NCI-H2081 treated with DMSO at 0.1 percent for 48 hours (cell line): Measurements from ENCODE around the gene MUC4.
"Not testable (repeated sequence)": the region's sequence is repeated elsewhere in the genome, so short reads cannot be mapped to it uniquely, and the experiment has no call there.

ENCODE experiments used
- DNase-seq: peaks from one replicate; lab custom pipeline; 2025; lab: John Stamatoyannopoulos, UW

Gene MUC4

DNA sequence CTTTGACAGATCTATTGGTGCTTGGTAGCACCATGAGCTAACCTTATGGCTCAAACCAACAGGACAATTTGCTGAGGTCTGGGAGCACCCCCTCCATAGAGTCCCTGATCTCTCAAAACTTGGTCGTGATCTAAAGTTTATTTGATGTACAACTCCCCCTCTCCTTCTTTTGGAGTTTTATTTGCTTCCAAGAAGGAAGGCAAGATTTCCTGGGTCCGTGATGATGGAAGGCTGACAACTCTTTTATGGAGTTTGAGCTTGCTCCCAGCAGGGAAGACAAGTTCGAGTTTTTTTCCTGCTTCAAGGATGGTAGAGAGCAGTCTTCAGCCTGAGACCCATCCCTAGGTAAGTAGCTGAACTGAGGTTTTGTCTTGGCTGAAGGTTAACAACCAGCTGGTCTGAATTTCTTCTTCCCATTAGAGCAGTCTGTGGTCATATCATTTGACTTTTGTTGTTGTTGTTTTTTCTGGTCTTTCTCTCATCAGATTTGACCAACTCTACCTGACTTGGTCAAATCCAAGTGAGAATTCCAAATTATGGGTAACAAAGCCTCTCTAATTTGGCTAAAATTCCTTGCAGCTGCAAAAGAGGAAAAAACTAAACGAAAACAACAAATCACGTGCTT lies 93.8 kb downstream of the MUC4 start:
- DNase-seq: no peak

DNA sequence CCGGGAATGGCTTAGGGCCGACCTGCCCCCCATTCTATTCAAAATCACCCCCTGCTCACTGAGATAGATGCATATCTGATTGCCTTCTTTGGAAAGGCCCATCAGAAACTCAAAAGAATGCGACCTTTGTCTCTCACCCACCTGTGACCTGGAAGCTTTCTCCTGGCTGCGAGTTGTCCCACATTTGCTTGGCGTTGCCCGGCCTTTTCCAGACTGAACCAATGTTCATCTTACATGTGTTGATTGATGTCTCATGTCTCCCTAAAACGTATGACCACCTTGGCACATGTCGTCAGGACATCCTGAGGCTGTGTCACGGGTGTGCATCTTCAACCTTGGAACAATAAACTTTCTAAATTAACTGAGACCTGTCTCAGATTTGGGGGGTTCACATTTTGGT lies 94.3 kb downstream of the MUC4 start:
- no peak for DNase-seq

DNA sequence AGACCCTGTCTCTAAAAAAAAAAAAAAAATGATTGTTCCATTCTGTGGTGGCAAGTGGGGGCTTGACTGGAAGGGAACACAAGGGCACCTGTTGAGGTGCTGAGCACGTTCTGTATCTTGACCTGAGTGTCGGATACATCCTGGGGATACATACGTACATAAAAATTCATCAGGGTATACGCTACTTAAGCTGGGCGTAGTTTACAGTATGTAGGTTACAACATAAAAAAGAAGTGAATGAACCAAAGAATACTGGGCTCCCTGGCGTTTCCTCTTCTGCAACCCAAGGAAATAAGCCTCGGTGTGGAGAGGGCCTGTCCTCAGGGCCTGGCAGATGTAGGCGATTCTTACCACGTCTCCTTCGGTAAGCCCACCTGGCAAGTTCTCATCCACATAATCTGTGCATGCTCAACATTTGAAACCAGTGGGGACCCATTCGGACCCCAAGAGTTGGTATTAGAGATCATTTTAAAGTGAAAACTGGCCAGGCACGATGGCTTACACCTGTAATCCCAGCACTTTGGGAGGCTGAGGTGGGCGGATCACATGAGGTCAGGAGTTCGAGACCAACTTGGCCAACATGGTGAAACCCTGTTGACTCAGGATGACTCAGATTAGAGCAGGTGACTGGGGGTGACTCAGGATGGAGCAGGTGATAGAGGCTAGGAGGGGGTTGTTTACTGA lies 96.0 kb downstream of the MUC4 start:
- DNase-seq: no peak

DNA sequence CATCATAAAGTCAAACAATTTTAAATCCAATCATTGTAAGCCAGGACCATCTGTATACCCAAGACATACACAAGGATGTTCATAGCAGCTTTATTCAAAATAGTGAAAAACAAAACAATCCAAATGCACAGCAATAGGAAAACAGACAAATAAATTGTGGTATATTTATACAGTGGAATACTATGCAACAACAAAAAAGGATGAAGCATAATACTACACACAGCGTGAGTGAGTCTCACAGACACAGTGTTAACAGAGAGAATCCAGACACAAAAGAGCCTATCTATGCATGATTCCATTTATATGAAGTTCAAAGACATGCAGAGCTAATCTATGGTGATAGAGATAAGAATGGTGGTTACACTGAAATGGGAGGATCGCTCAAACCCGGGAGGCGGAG lies 96.6 kb downstream of the MUC4 start:
- no peak for DNase-seq

DNA sequence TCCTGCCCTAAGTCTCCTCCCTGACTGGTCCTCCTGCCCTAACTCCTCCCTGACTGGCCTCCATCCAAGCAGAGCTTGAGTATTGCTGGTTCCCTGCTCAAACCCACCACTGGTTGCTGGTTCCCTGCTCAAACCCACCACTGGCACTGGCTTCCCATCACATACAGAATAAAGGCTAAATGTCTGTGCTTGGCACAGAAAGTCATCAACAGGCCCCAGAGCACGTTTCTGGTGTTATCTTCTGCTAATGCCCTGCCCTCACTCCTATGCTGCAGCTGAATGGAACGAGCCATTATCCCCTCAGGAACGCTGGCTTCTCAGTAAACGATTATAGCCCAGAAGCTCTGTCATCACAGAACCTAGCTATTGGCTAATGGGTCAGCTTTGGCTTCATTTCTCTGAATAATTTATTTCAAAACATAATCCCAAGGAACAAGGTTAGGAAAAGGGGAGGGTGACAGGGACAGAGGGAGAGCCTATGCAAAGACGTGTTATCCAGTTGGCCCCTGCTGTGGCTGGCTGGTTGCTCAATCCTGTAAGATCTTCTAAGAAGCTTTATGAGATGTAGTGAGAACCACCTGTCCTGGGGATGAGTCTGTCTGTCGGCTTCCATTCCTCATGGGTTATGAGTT lies 97.2 kb downstream of the MUC4 start:
- no peak for DNase-seq

DNA sequence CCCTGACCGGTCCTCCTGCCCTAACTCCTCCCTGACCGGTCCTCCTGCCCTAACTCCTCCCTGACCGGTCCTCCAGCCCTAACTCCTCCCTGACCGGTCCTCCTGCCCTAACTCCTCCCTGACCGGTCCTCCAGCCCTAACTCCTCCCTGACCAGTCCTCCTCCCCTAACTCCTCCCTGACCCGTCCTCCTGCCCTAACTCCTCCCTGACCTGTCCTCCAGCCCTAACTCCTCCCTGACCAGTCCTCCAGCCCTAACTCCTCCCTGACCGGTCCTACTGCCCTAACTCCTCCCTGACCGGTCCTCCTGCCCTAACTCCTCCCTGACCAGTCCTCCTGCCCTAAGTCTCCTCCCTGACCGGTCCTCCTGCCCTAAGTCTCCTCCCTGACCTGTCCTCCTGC lies 98.6 kb downstream of the MUC4 start:
- not testable (repeated sequence) for DNase-seq

DNA sequence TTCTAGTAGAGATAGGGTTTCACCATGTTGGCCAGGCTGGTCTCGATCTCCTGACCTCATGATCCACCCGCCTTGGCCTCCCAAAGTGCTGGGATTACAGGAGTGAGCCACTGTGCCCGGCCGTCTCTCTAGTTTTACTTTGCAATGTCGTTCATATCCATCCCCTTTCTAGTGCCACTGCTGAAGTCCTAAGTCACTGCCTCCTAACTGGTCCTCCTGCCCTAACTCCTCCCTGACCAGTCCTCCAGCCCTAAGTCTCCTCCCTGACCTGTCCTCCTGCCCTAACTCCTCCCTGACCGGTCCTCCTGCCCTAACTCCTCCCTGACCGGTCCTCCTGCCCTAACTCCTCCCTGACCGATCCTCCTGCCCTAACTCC lies 99.2 kb downstream of the MUC4 start:
- DNase-seq: not testable (repeated sequence)

DNA sequence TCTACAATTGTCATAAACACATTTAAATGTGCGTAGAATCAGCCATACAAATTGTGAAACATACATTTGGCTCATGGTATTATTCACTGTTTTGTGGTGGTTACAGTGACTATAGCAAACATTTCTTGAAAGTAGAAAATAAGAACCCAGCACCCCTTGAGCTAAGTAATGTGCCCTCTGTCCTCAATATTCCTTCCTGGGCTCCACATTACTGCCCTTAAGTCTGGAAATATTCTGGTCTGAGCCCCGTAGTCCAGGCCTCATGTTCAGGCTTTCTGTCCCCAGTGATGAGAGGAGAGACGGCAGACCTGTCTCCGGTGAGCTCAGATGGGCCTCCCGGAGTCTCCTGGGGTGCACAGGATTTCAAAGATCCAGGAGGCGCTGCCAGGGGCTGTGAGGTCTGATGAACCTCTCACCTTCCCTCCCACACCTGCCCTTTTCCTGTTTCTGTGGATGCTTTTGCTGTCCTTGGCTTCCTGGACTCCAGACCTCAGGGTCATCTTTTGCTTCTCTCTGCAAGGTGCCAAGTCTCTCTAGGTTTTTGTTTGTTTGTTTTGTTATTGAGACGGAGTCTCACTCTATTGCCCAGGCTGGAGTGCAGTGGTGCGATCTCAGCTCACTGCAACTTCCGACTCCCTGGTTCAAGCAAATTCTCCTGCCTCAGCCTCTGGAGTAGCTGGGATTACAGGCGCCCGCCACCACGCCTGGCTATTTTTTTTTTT lies 99.8 kb downstream of the MUC4 start:
- DNase-seq: no peak

DNA sequence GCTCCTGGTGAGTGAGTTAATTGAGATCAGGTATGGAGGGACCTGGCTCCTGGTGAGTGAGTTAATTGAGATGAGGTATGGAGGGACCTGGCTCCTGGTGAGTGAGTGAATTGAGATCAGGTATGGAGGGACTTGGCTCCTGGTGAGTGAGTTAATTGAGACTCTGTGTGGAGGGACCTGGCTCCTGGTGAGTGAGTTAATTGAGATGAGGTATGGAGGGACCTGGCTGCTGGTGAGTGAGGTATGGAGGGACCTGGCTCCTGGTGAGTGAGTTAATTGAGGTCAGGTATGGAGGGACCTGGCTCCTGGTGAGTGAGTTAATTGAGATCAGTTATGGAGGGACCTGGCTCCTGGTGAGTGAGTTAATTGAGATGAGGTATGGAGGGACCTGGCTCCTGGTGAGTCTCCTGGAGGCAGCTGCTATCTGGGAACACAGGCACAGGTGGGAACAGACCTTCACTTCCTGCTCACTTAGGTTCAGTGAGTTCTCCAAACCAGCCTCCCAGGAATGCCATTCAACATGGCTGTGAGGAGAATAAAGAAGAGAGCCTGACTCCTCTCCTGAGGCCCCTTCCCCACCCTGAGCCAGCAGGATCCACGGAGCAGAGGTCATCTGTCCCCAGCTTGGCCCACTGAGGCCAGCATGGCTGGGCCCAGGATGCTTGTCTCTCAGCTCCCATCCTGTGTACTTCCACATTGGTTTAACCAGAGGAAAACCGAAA lies 100.5 kb downstream of the MUC4 start:
- DNase-seq: not testable (repeated sequence)

DNA sequence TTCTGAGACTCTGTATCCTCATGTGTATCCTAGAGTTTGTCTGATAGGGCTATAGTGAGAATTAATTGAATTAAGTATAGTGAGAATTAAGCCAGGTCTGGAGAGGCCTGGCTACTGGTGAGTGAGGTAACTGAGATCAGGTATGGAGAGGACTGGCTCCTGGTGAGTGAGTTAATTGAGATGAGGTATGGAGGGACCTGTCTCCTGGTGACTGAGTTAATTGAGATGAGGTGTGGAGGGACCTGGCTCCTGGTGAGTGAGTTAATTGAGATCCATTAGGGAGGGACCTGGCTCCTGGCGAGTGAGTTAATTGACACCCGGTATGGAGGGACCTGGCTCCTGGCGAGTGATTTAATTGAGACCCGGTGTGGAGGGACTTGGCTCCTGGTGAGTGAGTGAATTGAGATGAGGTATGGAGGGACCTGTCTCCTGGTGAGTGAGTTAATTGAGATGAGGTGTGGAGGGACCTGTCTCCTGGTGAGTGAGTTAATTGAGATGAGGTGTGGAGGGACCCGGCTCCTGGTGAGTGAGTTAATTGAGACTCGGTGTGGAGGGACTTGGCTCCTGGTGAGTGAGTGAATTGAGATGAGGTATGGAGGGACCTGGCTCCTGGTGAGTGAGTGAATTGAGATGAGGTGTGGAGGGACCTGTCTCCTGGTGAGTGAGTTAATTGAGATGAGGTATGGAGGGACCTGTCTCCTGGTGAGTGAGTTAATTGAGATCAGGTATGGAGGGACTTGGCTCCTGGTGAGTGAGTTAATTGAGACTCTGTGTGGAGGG lies 101.4 kb downstream of the MUC4 start:
- not testable (repeated sequence) for DNase-seq

DNA sequence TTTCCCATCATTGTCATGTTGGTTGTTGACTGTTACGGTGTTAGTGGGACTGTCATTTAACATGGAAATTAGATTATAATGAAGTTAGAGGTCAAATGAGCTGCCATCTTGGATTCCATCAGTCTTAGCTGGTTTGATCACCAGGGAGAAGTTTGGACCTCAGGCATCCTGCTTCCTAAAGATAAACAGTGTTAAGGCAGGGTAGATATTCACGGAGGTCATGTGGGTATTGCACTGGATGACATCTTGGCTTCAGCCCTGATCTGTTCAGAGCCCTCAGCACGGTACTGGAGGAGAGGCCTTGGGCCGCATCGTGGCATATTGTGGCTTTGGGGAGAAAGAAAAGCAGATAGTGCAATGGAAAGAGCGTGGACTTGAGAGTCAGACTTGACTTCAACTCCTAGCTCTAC lies 102.0 kb downstream of the MUC4 start:
- DNase-seq: no peak

DNA sequence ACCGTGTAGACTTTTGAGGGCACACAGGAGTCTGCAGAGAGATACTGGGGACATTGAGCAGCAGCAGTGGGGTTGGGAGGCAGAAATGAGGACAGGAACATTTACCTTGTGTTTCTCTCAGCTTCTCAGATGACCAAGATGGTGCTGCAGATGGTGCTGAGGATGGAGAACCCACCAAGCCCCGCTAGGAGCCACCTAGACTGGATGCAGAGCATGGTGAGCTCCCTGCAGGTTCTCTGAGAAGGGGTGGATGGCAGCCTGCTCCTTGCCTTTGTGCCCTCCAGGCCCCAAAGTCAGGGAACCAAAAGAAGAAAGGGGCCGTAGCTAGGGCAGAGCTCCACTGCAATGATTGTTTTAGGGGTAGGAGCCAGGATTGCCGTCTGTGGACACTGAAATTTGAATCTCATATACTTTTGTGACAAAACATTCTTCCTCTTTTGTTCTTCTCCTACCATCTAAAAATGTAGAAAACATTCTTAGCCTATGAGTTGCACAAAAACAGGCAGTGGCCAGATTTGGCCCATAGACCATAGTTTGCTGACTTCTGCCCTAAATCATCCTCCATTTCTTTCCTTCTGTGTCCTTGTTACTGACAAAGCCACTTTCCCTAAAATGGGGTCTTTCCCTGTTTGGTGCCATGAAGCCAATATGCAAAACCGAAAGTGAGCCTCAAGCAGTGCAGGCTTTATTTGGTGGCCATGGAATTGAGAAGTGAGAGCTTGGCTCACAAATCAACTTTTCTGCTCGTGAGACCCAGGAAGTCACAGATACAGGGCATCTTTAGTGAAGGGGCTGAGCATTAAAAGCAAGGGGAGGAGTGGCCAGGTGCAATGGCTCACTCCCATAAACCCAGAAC lies 102.9 kb downstream of the MUC4 start:
- DNase-seq: no peak

DNA sequence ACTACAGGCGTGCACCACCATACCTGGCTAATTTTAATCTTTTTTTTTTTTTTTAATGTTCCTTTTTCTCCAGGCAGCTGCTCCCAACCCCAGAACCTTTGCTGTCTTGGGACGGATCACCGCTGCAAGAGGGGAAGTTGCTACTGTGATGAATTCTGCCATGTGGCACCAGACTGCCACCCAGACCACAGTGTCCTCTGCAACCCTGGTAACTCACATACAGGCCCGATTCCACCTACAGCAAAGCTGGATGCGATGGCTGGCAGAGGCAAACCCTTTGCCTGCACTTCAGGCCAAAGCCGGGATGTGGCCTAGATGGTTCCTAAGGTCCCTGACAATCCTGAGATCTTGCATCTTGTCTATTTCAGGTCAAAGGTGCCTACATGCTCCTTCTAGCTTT lies 103.7 kb downstream of the MUC4 start:
- DNase-seq: no peak

DNA sequence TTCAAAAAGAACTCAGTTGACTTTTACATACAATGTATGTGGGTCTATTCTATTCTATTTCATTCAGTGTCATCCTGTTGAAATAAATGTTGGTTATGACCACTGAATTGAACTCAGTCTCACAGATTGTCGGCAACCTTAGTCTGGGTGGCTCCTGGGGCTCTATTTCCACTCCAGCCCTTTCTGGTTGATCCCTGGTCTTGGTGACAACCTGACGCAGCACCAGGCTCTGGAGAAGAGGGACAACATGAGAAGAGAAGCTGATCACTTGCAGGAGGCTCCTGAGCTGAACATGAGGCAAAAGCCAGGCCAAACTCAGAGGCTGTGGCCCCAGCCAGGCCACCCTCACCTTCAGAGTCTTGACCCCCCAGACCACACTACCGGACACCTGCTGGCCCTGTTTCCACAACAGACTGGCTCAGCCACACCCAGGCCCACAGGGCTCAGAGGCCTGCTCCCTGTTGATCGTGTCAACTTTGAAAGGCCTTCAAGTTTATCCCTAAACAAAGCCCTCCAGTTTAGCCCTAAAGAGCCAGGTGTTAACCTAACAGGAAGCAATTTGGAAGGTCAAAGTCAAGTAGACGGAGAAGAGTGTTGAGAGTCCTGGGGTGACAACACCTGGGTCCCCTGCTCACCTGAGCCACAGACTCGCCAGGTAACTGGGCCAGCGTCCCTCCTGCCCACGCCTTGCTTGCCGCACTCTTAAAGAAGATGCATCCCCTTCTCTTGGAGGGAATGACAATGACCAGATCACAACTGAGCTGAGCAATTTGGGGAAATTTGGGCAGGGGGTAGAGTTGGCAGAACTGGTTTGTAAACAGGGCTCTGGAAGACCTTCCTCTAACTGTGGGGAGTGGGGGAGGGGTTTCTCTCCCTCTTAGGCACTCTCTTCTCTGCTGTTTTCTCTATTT lies 106.4 kb downstream of the MUC4 start:
- no peak for DNase-seq

DNA sequence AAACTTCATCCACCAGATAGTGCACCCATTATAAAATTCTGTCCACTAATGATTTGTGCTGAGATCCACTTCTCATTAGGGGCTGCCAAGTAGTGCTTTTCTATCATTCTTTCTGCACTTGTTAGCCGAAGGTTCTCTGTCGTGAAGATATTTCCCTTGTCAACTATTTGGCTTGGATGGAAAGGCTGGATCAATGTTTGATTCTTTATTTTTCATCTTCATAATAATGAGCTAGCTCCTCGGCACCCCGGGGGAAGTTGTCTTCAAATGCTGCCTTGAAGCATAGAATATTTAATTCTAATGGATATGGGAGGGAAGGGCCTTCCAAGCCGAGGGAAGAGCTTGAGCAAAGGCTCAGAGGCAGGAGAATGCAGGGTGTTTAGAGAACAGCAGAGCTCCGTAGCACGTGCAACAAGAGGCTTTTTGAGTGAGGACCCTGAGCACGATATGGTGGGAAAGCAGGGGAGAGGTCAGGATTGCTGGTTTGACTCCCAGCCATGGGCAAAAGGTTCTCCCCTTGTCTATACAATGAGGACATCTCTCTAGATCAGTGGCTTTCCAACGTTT lies 107.2 kb downstream of the MUC4 start:
- no peak for DNase-seq

DNA sequence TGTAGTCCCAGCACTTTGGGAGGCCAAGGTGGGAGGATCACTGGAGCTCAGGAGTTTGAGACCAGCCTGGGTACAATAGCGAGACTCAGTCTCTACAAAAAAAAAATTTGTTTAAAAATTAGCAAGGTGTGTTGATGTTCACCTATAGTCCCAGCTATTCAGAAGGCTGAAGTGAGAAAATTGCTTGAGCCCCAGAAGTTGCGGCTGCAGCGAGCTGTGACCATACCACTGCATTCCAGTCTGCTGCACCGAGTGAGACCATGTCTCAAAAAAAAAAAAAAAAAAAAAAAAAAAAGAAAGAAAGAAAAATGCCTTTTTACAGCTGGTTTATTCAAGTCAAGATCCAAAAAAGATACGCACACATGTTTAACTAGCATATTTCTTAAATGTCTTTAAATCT lies 108.0 kb downstream of the MUC4 start:
- no peak for DNase-seq

DNA sequence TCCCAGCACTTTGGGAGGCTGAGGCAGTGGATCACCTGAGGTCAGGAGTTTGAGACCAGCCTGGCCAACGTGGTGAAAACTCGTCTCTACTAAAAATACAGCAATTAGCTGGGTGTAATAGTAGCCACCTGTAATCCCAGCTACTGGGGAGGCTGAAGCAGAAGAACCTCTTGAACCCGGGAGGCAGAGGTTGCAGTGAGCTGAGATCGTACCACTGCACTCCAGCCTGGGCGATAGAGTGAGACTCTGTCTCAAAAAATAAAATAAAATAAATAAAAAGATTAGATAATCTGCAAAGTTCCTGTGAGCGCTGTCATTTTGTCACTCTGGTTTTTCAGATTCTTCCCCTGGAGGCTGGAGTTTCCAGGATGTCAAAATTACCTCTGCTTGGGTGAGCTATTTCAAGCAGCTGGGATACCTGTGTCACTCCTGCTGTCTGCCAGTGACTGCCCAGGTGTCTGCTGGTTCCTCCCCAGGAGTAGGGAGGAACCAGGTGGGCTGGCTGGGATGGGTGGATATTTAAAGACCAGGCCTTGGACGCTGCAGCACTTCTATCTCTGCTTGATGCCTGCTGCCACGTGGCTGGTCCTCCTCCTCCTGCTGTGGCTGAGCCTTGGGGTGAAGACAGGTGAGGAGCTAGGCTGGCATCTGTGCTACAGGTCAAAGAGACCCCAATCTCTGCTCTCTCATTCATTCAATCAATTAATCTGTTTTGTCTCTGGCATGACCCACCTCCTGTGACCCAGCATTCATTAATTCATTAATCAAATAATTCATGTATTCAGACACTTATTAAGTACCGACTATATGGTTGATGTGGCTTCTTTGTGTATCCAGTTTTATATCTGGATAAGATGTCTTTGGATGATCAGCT lies 110.5 kb downstream of the MUC4 start:
- DNase-seq: no peak

DNA sequence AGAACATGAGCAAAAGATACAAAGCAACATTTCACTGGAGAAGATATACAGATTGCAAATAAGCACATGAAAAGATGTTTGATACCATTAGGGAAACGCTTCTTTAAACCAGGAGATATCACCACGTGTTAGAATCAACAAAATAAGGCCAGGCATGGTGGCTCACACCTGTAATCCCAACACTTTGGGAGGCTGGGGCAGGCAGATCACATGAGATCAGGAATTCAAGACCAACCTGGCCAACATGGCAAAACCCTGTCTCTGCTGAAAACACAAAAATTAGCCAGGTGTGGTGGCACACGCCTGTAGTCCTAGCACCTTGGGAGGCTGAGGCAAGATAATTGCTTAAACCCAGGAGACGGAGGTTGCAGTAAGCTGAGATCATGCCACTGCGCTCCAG lies 111.4 kb downstream of the MUC4 start:
- no peak for DNase-seq
